ENCODE results near the gene APBB2. TPM values are rescaled to one million over a fixed set of nuclear protein-coding genes. Genes with fewer than 3 reads are reported as not detected.

The APBB2 gene
- total and polyA plus RNA-seq, 12 donors = 5.2 to 35.4 (median 26.3) TPM

DNA sequence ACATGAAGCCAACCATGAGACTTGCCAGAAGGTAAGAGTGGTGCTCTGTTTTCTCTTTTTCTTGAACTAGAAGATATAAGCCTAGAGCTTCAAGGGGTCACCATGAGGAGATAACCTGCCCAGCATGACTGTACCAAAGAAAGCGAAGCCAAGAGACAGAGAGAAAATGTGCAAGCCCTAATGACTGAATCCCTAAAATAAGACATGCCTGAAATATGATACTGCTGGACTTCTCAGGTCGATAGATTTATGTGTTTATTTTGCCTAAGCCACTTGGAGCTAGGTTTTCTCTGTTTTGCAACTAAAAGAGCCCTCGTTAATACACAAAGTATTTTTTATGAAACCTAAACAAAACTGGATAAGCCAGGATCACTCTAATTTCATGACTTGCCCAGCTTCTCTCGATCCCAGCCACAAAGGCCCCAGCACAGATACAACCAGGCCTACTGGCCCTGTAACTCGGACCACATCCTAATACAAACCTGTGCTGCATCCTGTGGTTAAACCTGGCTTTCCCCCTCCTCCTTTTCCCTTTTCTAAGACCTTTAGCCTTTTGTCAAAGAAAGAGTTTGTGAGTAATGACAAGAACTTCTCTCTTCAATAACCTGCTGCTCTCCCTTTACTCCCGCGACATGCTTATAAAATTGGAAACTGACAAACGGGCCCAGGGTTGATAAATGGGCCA is 185.8 kb downstream of the APBB2 start:
- intact Hi-C loops (cut with DNase I) = no loop called here
- Histone ChIP-seq H3K9me3 (peaks cover 0 to 47% (median 17%) of the 10 kb centered on the region in 11 donors), H3K36me3 (peaks cover 0 to 24% (median 0%) of the 10 kb centered on the region in 9 donors), H3K27ac (peak overlapping the region in 8 of 10 donors; percentile 32 to 76 (median 47)), H3K27me3 (no peaks in the 10 kb centered on the region), H3K4me1 (peaks cover 0 to 24% (median 12%) of the 10 kb centered on the region in 9 donors), H3K4me3 (no peak overlapping the region)
- ATAC-seq (peak in 1 of 8 donors; percentile 39), DNase-seq (no peak)
- 72 to 75% methylated on average over 8 of the region's 8 CpGs for WGBS, 2 donors
- TF ChIP-seq, protein P1, sequence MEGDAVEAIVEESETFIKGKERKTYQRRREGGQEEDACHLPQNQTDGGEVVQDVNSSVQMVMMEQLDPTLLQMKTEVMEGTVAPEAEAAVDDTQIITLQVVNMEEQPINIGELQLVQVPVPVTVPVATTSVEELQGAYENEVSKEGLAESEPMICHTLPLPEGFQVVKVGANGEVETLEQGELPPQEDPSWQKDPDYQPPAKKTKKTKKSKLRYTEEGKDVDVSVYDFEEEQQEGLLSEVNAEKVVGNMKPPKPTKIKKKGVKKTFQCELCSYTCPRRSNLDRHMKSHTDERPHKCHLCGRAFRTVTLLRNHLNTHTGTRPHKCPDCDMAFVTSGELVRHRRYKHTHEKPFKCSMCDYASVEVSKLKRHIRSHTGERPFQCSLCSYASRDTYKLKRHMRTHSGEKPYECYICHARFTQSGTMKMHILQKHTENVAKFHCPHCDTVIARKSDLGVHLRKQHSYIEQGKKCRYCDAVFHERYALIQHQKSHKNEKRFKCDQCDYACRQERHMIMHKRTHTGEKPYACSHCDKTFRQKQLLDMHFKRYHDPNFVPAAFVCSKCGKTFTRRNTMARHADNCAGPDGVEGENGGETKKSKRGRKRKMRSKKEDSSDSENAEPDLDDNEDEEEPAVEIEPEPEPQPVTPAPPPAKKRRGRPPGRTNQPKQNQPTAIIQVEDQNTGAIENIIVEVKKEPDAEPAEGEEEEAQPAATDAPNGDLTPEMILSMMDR (IDR thresholded peaks at IDR 0.05) = no peak

DNA sequence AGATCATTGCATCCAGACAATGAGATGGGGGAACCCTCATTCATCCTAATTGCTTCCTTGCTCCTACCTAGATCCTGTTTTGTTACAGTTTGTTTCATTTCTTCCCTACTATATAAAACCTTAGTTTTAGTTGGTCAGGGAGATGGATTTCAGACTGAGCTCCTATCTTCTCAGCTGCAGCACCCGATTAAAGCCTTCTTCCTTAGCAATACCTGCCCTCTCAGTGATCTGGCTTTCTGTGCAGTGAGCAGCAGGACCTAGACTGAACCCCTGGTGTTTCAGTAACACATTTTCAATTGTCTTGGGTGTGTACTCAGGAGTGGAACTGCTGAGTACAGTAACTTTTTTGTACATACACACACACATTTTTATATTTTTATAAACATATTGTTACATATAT is 187.4 kb downstream of the APBB2 start:
- 98 to 100% methylated on average over 1 of the region's 1 CpG for WGBS, 2 donors
- TF ChIP-seq, protein P1 (IDR thresholded peaks at IDR 0.05) = no peak
- peaks cover 0 to 51% (median 17%) of the 10 kb centered on the region in 11 donors for H3K9me3 ChIP-seq

DNA sequence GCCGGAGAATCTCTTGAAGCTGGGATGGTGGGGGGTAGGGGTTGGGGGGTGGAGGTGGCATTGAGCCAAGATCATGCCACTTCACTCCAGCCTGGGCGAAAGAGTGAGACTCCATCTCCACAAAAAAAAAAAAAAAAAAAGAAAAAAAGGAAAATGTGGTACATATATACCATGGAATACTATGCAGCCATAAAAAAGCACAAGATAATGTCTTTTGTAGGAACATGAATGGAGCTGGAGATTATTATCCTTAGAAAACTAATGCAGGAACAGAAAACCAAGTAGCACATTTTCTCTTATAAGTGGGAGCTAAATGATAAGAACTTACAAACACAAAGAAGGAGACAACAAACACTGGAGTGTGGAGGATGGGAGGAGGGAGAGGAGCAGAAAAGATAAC is 188.5 kb downstream of the APBB2 start:
- H3K4me3 ChIP-seq = no peak overlapping the region
- DNase-seq (no peak), ATAC-seq (no peak)
- peaks cover 0 to 61% (median 17%) of the 10 kb centered on the region in 11 donors for H3K9me3 ChIP-seq
- TF ChIP-seq, protein P1 (IDR thresholded peaks at IDR 0.05) = no peak
- H3K27ac ChIP-seq = no peak overlapping the region
- H3K27me3 ChIP-seq = no peaks in the 10 kb centered on the region
- intact Hi-C loops (cut with DNase I) = no loop called here
- 98% methylated on average over 2 of the region's 2 CpGs for WGBS, 2 donors
- peaks cover 0 to 24% (median 0%) of the 10 kb centered on the region in 9 donors for H3K36me3 ChIP-seq
- peaks cover 0 to 25% (median 18%) of the 10 kb centered on the region in 9 donors for H3K4me1 ChIP-seq

More for the DNA sequence above, 187.4 kb downstream of the APBB2 start:
- no peak overlapping the region for H3K4me3 ChIP-seq
- peaks cover 0 to 24% (median 17%) of the 10 kb centered on the region in 9 donors for H3K4me1 ChIP-seq
- ATAC-seq (no peak), DNase-seq (no peak)
- H3K27ac ChIP-seq = no peak overlapping the region
- peaks cover 0 to 24% (median 0%) of the 10 kb centered on the region in 9 donors for H3K36me3 ChIP-seq
- intact Hi-C loops (cut with DNase I) = no loop called here
- no peaks in the 10 kb centered on the region for H3K27me3 ChIP-seq

DNA sequence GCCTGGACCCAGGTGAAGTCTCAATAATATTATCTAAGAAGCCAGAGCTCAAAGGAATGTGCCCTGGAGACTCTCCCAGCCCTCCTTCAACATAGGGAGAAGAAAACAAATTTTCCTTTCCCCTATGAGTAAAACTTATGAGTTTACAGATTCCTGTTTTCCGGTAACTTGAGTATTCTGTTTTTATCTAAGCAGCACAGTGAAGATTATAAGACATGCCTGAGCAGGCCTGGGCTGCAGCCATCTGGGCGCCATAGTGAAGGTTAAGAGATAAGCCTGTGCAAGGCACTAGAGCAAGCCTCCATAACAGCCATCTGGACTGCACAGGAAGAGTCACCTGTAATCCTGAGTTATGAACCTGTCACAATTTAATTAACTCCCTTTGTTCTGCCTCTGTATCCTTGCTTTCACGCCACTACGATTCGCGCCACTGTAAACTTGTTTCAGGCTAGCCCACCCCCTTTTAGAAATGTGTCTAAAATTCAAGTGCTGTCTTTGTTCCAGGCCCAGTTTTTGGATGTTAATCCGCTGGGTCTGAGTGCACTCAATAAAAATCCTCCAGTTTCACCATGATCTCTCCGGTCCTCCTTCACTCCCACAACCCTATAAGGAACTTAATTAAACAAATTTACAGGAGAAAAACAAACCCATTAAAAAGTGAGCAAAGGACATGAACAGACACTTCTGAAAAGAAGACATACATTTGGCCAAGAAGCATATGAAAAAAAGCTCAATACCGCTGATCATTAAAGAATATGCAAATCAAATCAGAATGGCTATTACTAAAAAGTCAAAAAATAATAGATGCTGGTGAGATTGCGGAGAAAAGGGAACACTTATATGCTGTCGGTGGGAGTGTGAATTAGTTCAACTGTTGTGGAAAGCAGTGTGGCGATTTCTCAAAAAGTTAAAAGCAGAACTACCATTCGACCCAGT is 189.5 kb downstream of the APBB2 start:
- Histone ChIP-seq H3K36me3 (peaks cover 0 to 24% (median 0%) of the 10 kb centered on the region in 9 donors), H3K27ac (no peak overlapping the region), H3K4me1 (peaks cover 0 to 32% (median 18%) of the 10 kb centered on the region in 9 donors), H3K27me3 (no peaks in the 10 kb centered on the region), H3K9me3 (peaks cover 0 to 61% (median 17%) of the 10 kb centered on the region in 11 donors), H3K4me3 (no peak overlapping the region)
- WGBS, 2 donors = 93 to 97% methylated on average over 13 of the region's 13 CpGs
- TF ChIP-seq, protein P1 (IDR thresholded peaks at IDR 0.05) = no peak
- ATAC-seq (no peak), DNase-seq (no peak)
- intact Hi-C loops (cut with DNase I) = no loop called here

All from heart right ventricle (tissue), 16 donors.